GM12872 (cell line): ENCODE measurements around the gene SYNE1.

Experiments
- CTCF ChIP-seq: IDR thresholded peaks from 3 replicates; pipeline ENCODE4 v1.5.1; 2011; ENCODE audit warnings: low read depth, mild to moderate bottlenecking, low read length, moderate library complexity; ENCODE audit not compliant: insufficient read depth

Gene SYNE1

DNA sequence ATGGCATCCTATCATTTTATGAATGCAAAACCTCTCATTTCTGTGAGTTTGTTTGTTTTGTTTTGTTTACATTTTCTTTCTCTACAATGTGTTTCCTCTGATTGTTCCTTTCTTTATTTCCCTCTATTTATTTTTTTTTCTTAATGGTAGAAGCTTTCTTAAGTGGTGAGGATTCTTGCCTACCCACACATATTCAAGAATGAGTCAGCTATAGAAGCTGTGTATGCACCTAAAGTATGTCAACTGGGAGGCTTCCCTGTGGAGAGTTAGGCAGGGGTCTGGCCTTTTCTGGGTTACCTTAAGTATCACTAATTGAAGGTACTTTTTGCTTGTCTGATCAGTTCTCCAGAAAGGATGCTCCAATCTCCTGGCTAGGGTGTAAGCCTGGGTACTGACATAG lies 475.7 kb downstream of the SYNE1 start:
- no peak for TF ChIP-seq CTCF

DNA sequence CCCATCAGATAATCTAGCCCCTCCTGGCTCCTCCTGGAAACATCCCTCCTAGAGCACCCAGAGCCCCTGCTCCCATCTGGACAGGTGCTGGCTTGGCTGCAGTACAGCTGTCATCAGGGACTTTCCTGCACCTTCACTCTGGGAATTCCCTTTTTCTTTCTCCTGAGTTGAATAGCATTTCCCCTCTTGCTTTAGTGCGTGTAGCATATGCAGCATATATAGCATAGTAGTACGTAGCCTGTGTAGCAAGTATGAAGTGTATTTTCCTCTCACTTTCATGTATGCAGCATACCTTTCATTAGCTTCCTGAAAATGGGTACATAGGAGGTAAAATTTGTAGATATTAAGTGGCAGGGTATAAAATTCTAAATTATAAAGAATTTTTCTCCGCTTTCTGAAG lies 476.8 kb downstream of the SYNE1 start:
- TF ChIP-seq CTCF = no peak

DNA sequence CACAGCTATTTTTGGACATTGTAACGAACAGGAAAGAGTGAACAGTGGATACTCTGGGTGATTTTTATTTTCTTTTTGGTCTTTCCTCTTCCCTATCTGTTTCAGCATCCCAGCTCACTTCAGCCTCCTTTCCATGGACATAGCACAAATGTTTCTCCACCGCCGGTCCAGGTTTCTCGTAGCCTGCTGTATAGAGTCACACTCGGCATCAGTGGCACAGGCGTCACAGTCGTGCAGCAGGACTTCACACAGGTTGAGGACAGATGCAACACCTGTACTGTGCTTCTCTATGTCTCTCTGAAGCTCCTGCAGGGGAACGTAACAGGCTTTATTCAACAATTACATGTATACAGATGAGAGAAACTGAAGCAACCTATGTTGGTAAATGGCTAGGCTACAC lies 481.4 kb downstream of the SYNE1 start:
- TF ChIP-seq CTCF = no peak

DNA sequence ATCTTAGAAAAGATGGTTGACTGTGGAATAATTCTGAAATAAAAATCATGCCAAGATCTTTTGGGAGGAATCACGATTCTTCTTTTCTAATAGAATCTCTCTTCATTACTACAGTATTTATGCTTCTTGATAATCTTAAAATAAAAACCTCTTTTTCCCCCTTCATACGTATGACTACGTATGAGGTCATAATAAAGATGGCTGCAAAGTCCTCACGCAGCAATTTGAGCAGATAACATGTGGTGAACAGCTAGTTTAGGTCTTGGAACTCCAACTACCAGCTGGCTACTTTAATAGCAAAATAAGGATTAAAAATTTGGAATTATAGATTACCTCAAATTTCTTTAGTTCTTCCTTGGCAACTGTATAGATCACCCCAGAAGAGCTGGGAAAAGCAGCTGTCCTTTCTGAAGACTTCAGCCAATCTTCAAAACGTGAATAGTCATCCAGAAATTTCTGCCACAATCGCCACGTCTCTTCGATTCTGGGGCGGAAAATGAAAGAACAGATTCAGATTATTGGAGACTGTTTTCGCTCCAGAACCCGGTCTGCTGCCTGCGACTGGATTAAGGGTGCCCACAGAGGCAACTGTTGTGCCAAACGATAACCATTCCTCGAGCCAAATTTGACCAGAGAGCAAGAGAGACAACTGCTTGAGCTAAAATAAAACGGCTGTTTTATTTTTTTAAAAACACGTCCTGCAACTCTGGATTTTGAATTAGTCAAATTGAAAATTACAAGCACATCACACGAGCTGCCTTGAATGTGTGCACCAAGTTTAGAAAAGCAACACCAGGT lies 482.4 kb downstream of the SYNE1 start:
- TF ChIP-seq CTCF = no peak

DNA sequence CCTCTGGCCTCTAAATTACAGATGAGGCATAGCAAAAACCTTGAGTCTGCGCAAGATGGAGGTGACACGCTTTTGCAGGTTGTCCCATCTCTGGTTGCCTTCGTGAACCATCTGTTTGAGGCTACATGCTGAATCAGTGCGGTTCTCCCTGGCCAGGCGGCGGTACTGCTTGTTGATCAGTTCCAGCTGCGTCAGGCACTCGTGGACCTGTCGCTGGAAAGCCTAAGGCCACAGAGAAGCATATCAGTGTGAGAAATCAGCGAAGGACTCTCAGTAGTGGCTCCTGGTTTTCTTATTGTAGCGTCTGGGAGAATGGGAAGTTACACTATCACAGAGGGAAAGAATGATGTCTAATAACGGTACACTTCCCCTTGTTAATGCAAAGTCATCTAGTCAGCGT lies 485.2 kb downstream of the SYNE1 start:
- TF ChIP-seq CTCF = no peak

DNA sequence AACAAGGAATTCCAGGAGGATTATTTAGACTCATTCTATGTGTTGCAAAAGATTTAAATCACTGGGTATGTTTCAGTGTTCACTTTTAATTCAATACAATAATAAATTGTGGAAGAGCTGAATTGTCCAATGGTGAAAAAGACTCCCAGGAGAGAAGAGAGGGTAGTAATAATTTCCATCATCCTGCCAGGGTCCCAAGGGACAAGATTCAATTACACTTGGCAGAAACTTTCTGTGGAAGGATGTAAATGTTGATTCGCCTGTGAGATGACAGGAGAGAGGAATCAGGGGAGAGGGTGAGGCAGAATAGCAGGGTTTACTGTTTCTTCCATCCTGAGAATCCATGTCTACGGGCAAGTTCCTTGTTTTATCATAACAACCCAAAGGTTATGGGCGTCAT lies 487.0 kb downstream of the SYNE1 start:
- TF ChIP-seq CTCF = no peak

GRCh38 chr6:152148412-152148811 lies 488.8 kb downstream of the SYNE1 start:
- TF ChIP-seq CTCF = no peak
